ENCODE results near the gene NDUFB10. TPM values are rescaled to one million over a fixed set of nuclear protein-coding genes. Genes with fewer than 3 reads are reported as not detected.

The NDUFB10 gene
- total and polyA plus RNA-seq, 8 donors, result 28.6 to 285 (median 92.9) TPM

Small RNAs within 50 kb of the gene (small RNA-seq; reads per million reads assigned to genes)
- gene AC005363.2, result 0 reads per million in 4 donors
- gene SNORA10, result 0 reads per million in 4 donors
- gene SNORA64, result 0 reads per million in 4 donors

Other genes starting within 250 kb of the NDUFB10 start
- gene NME3, start 188.0 kb upstream of the NDUFB10 start, total RNA-seq, result 100 to 1,000 TPM in 2 of 5 donors, 10 to 100 TPM in 3; 18.7 to 420 (median 52.1) TPM
- gene NME3, start 188.0 kb upstream of the NDUFB10 start, polyA plus RNA-seq, result 100 to 1,000 TPM; 116 to 194 (median 135) TPM
- 10 to 100 TPM in 4 of 5 donors, 1 to 10 TPM in 1; 8.8 to 94.1 (median 34.4) TPM for gene EME2, start 186.7 kb upstream of the NDUFB10 start, total RNA-seq
- 1 to 10 TPM; 2.6 to 7.9 (median 6.9) TPM for gene EME2, start 186.7 kb upstream of the NDUFB10 start, polyA plus RNA-seq
- 100 to 1,000 TPM in 1 of 5 donors, 10 to 100 TPM in 4; 21.1 to 204 (median 64.7) TPM for gene MRPS34, start 186.4 kb upstream of the NDUFB10 start, total RNA-seq
- gene MRPS34, start 186.4 kb upstream of the NDUFB10 start, polyA plus RNA-seq, result 100 to 1,000 TPM; 120 to 155 (median 126) TPM
- gene SPSB3, start 177.0 kb upstream of the NDUFB10 start, total RNA-seq, result 100 to 1,000 TPM in 1 of 5 donors, 10 to 100 TPM in 4; 22.2 to 186 (median 70.9) TPM
- 100 to 1,000 TPM in 1 of 3 donors, 10 to 100 TPM in 2; 54.2 to 111 (median 83.6) TPM for gene SPSB3, start 177.0 kb upstream of the NDUFB10 start, polyA plus RNA-seq
- 100 to 1,000 TPM in 1 of 5 donors, 10 to 100 TPM in 4; 14.7 to 171 (median 54.8) TPM for gene NUBP2, start 176.6 kb upstream of the NDUFB10 start, total RNA-seq
- gene NUBP2, start 176.6 kb upstream of the NDUFB10 start, polyA plus RNA-seq, result 10 to 100 TPM; 60.6 to 86.0 (median 74.7) TPM
- 10 to 100 TPM in 2 of 5 donors, 1 to 10 TPM in 2, not detected in 1; 2.9 to 24.6 (median 8.8) TPM for gene IGFALS, start 165.8 kb upstream of the NDUFB10 start, total RNA-seq
- gene IGFALS, start 165.8 kb upstream of the NDUFB10 start, polyA plus RNA-seq, result 10 to 100 TPM in 1 of 3 donors, 1 to 10 TPM in 2; 2.4 to 21.0 (median 6.0) TPM
- gene HAGH, start 132.7 kb upstream of the NDUFB10 start, total RNA-seq, result 100 to 1,000 TPM in 1 of 5 donors, 10 to 100 TPM in 4; 30.3 to 119 (median 64.8) TPM
- gene HAGH, start 132.7 kb upstream of the NDUFB10 start, polyA plus RNA-seq, result 10 to 100 TPM; 64.9 to 80.2 (median 73.5) TPM
- 100 to 1,000 TPM in 1 of 5 donors, 10 to 100 TPM in 4; 16.7 to 484 (median 36.6) TPM for gene FAHD1, start 132.3 kb upstream of the NDUFB10 start, total RNA-seq
- gene FAHD1, start 132.3 kb upstream of the NDUFB10 start, polyA plus RNA-seq, result 10 to 100 TPM; 15.4 to 37.7 (median 22.8) TPM
- gene MEIOB, start 87.4 kb upstream of the NDUFB10 start, total RNA-seq, result not detected
- under 1 TPM in 1 of 3 donors, not detected in 2; 0.13 TPM for gene MEIOB, start 87.4 kb upstream of the NDUFB10 start, polyA plus RNA-seq
- gene HS3ST6, start 41.1 kb upstream of the NDUFB10 start, total RNA-seq, result not detected
- gene HS3ST6, start 41.1 kb upstream of the NDUFB10 start, polyA plus RNA-seq, result 1 to 10 TPM in 1 of 3 donors, not detected in 2; 1.6 TPM
- 10 to 100 TPM in 3 of 5 donors, 1 to 10 TPM in 1, not detected in 1; 6.2 to 61.1 (median 16.3) TPM for gene MSRB1, start 16.3 kb upstream of the NDUFB10 start, total RNA-seq
- 10 to 100 TPM; 31.2 to 68.5 (median 48.9) TPM for gene MSRB1, start 16.3 kb upstream of the NDUFB10 start, polyA plus RNA-seq
- not detected for gene RPL3L, start 4.8 kb upstream of the NDUFB10 start, total RNA-seq
- under 1 TPM in 2 of 3 donors, not detected in 1; 0.05 to 0.19 TPM for gene RPL3L, start 4.8 kb upstream of the NDUFB10 start, polyA plus RNA-seq
- gene RPS2, start 5.3 kb downstream of the NDUFB10 start, total RNA-seq, result 1,000 to 10,000 TPM in 4 of 5 donors, 100 to 1,000 TPM in 1; 997 to 2,615 (median 1,653) TPM
- gene RPS2, start 5.3 kb downstream of the NDUFB10 start, polyA plus RNA-seq, result 1,000 to 10,000 TPM; 2,720 to 4,842 (median 2,788) TPM
- gene RNF151, start 7.3 kb downstream of the NDUFB10 start, total RNA-seq, result not detected
- not detected for gene RNF151, start 7.3 kb downstream of the NDUFB10 start, polyA plus RNA-seq
- 100 to 1,000 TPM in 1 of 5 donors, 10 to 100 TPM in 3, 1 to 10 TPM in 1; 9.4 to 174 (median 26.3) TPM for gene TBL3, start 12.5 kb downstream of the NDUFB10 start, total RNA-seq
- gene TBL3, start 12.5 kb downstream of the NDUFB10 start, polyA plus RNA-seq, result 10 to 100 TPM; 32.7 to 52.7 (median 48.9) TPM
- 10 to 100 TPM in 1 of 5 donors, not detected in 4; 58.2 TPM for gene NOXO1, start 21.9 kb downstream of the NDUFB10 start, total RNA-seq
- gene NOXO1, start 21.9 kb downstream of the NDUFB10 start, polyA plus RNA-seq, result 1 to 10 TPM; 1.2 to 3.4 (median 2.6) TPM
- 100 to 1,000 TPM in 1 of 5 donors, 10 to 100 TPM in 1, 1 to 10 TPM in 3; 3.1 to 313 (median 9.9) TPM for gene GFER, start 24.7 kb downstream of the NDUFB10 start, total RNA-seq
- gene GFER, start 24.7 kb downstream of the NDUFB10 start, polyA plus RNA-seq, result 10 to 100 TPM; 31.2 to 50.6 (median 36.1) TPM
- 1 to 10 TPM in 1 of 5 donors, not detected in 4; 1.7 TPM for gene SYNGR3, start 30.4 kb downstream of the NDUFB10 start, total RNA-seq
- 1 to 10 TPM in 1 of 3 donors, not detected in 2; 1.3 TPM for gene SYNGR3, start 30.4 kb downstream of the NDUFB10 start, polyA plus RNA-seq
- gene ZNF598, start 50.3 kb downstream of the NDUFB10 start, total RNA-seq, result 10 to 100 TPM; 16.3 to 86.2 (median 34.8) TPM
- gene ZNF598, start 50.3 kb downstream of the NDUFB10 start, polyA plus RNA-seq, result 10 to 100 TPM; 21.1 to 31.0 (median 21.4) TPM
- gene NPW, start 60.2 kb downstream of the NDUFB10 start, total RNA-seq, result under 1 TPM in 1 of 5 donors, not detected in 4; 0.55 TPM
- 10 to 100 TPM in 1 of 3 donors, 1 to 10 TPM in 2; 1.6 to 12.4 (median 2.4) TPM for gene NPW, start 60.2 kb downstream of the NDUFB10 start, polyA plus RNA-seq
- gene NHERF2, start 67.4 kb downstream of the NDUFB10 start, total RNA-seq, result 100 to 1,000 TPM in 2 of 5 donors, 10 to 100 TPM in 3; 17.4 to 201 (median 95.5) TPM
- gene NHERF2, start 67.4 kb downstream of the NDUFB10 start, polyA plus RNA-seq, result 100 to 1,000 TPM in 2 of 3 donors, 10 to 100 TPM in 1; 65.4 to 236 (median 157) TPM
- gene NTHL1, start 88.3 kb downstream of the NDUFB10 start, total RNA-seq, result 100 to 1,000 TPM in 2 of 5 donors, 1 to 10 TPM in 3; 2.3 to 663 (median 9.5) TPM
- gene NTHL1, start 88.3 kb downstream of the NDUFB10 start, polyA plus RNA-seq, result 10 to 100 TPM; 29.2 to 40.6 (median 36.6) TPM
- gene TSC2, start 88.4 kb downstream of the NDUFB10 start, total RNA-seq, result 100 to 1,000 TPM in 3 of 5 donors, 10 to 100 TPM in 2; 68.5 to 369 (median 118) TPM
- gene TSC2, start 88.4 kb downstream of the NDUFB10 start, polyA plus RNA-seq, result 10 to 100 TPM; 40.8 to 46.0 (median 41.1) TPM
- 100 to 1,000 TPM in 3 of 5 donors, 10 to 100 TPM in 2; 88.5 to 776 (median 459) TPM for gene PKD1, start 176.4 kb downstream of the NDUFB10 start, total RNA-seq
- gene PKD1, start 176.4 kb downstream of the NDUFB10 start, polyA plus RNA-seq, result 10 to 100 TPM; 10.4 to 58.9 (median 22.7) TPM
- gene RAB26, start 189.1 kb downstream of the NDUFB10 start, total RNA-seq, result 100 to 1,000 TPM in 1 of 5 donors, 10 to 100 TPM in 1, not detected in 3; 27.2 to 114 TPM
- 10 to 100 TPM; 15.1 to 63.4 (median 20.3) TPM for gene RAB26, start 189.1 kb downstream of the NDUFB10 start, polyA plus RNA-seq
- gene TRAF7, start 196.2 kb downstream of the NDUFB10 start, total RNA-seq, result 100 to 1,000 TPM in 1 of 5 donors, 10 to 100 TPM in 4; 20.9 to 204 (median 58.9) TPM
- gene TRAF7, start 196.2 kb downstream of the NDUFB10 start, polyA plus RNA-seq, result 10 to 100 TPM; 27.1 to 39.5 (median 37.3) TPM
- under 1 TPM in 1 of 5 donors, not detected in 4; 0.73 TPM for gene CASKIN1, start 237.1 kb downstream of the NDUFB10 start, total RNA-seq
- under 1 TPM; 0.15 to 0.55 (median 0.19) TPM for gene CASKIN1, start 237.1 kb downstream of the NDUFB10 start, polyA plus RNA-seq
- 100 to 1,000 TPM in 1 of 5 donors, 10 to 100 TPM in 3, 1 to 10 TPM in 1; 7.5 to 235 (median 56.2) TPM for gene MLST8, start 245.9 kb downstream of the NDUFB10 start, total RNA-seq
- gene MLST8, start 245.9 kb downstream of the NDUFB10 start, polyA plus RNA-seq, result 10 to 100 TPM; 46.8 to 68.1 (median 55.3) TPM